Measurements from ENCODE around the gene HPD. TPM values are rescaled to one million over a fixed set of nuclear protein-coding genes. Genes with fewer than 3 reads are reported as not detected.
"Not testable (repeated sequence)": the region's sequence is repeated elsewhere in the genome, so short reads cannot be mapped to it uniquely, and the experiment has no call there.

HPD gene
- total RNA-seq, 1 donor from 2014 or later: not detected

DNA sequence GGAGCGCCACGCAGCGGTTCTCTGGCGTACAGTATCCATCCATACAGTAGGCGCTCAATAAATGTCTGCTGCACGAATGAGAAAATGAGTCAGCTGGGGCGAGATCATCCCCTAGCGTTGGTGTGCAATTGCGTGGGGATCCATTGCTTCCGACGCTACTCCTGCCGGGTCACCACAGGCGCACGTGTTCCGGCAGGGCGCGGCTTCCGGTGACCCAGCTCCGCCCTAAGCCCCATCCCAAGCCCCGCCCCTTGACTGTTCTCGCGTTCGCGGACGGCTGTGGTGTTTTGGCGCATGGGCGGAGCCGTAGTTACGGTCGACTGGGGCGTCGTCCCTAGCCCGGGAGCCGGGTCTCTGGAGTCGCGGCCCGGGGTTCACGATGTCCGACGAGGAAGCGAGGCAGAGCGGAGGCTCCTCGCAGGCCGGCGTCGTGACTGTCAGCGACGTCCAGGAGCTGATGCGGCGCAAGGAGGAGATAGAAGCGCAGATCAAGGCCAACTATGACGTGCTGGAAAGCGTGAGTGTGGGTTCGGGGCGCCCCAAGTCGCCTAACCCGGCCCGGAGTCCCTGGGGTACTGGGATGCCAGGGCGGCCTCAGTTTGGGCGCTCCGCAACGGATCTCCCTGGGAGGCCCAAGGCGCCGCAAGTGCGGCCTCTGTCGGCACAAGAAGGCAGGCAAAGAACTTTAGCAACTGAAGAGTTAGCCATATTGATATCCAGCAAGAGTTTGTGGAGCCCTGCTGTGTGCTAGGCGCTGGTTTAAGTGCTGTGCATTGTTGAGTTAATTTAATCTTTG lies 30.0 kb upstream of the HPD start, which contains the start of gene PSMD9:
TSS of gene PSMD9 (plus strand) at position 313 of the 796 bp plus-strand sequence. CDS start at position 380, 67 bp downstream.
- intact Hi-C loops (cut with micrococcal nuclease): loop anchor here (1.0 to 5.0 kb wide), 8 partner anchors 49 to 638 kb away; partner anchors contain the start of genes DIABLO, KNTC1, RSRC2 and TMEM120B
- H3K9me3 Mint-ChIP-seq: no peaks in the 10 kb centered on the region
- ChIA-PET POLR2A (interaction anchor here (0.6 to 2.3 kb wide), 22 partner anchors 50 to 1688 kb away, joined by 3 to 25 read pairs (median 3); partner anchors contain the start of genes DIABLO, RHOF, RPLP0 and TMEM120B), CTCF (interaction anchor here (0.8 to 2.6 kb wide), 7 partner anchors 30 to 118 kb away, joined by 3 to 47 read pairs (median 5); partner anchors contain the start of genes CFAP251 and RHOF)
- H3K4me3 Mint-ChIP-seq: peak within 1 kb of the TSS; percentile 98
- peaks cover 19% of the 10 kb centered on the region for H3K36me3 Mint-ChIP-seq (ENCODE audit: low read depth)
- peaks cover 29% of the 10 kb centered on the region for H3K4me1 Mint-ChIP-seq
- ATAC-seq (ENCODE audit: low read depth) (peak; percentile 95), DNase-seq (peak; percentile 97)
- H3K27me3 Mint-ChIP-seq: peaks cover 2% of the 10 kb centered on the region
- TF ChIP-seq CTCF (IDR thresholded peaks at IDR 0.05): no peak
- peak within 1 kb of the TSS; percentile 98 for H3K27ac Mint-ChIP-seq

DNA sequence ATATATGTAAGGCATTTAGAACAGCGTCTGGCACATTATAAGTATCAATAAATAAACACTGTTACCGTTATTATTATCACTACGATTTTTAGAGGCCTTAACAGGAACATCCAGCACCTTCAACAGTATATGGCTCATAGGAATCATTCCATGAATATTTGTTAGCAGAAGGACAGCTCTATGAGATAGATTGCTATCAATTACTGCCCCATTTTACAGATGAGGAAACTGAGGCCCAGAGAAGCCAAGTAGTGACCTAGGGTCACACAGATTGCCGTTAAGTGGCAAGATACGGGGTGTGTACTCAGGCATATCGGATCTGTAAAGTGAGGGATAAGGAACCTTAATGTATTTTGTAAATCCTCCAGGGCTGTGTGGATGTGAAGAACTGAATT lies 29.4 kb upstream of the HPD start:
- ChIA-PET CTCF (interaction anchor here (0.8 to 2.6 kb wide), 5 partner anchors 30 to 97 kb away, joined by 3 to 47 read pairs (median 6); partner anchors contain the start of genes CFAP251 and RHOF), POLR2A (interaction anchor here (0.6 to 2.3 kb wide), 22 partner anchors 50 to 1687 kb away, joined by 3 to 25 read pairs (median 3); partner anchors contain the start of genes DIABLO, RHOF, RPLP0 and TMEM120B)
- no peak for TF ChIP-seq CTCF (IDR thresholded peaks at IDR 0.05)
- Mint-ChIP-seq H3K9me3 (no peaks in the 10 kb centered on the region), H3K4me1 (peaks cover 29% of the 10 kb centered on the region), H3K4me3 (peak overlapping the region; percentile 98), H3K27ac (peak overlapping the region; percentile 98), H3K36me3 (ENCODE audit: low read depth) (peaks cover 16% of the 10 kb centered on the region), H3K27me3 (peaks cover 2% of the 10 kb centered on the region)
- intact Hi-C loops (cut with micrococcal nuclease): loop anchor here (1.0 to 5.0 kb wide), 7 partner anchors 94 to 639 kb away; partner anchors contain the start of genes DIABLO, KNTC1, RSRC2 and TMEM120B
- DNase-seq: no peak
- ATAC-seq (ENCODE audit: low read depth): no peak

DNA sequence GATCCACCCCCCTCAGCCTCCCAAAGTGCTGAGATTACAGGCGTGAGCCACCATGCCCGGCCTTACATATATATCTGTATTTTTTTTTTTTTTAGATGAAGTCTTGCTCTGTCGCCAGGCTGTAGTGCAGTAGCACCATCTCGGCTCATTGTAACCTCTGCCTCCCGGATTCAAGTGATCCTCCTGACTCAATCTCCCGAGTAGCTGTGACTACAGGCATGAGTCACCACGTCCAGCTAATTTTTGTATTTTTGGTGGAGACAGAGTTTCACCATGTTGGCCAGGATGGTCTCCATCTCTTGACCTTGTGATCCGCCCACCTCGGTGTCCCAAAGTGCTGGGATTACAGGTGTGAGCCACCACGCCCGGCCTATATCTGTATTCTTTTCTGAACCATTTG lies 26.5 kb upstream of the HPD start:
- CTCF ChIA-PET: interaction anchor here (0.6 kb wide), 1 partner anchor 238 kb away, joined by 4 read pairs; no protein-coding TSS in a partner anchor
- not testable (repeated sequence) for H3K36me3 Mint-ChIP-seq (ENCODE audit: low read depth); H3K27me3 Mint-ChIP-seq; H3K27ac Mint-ChIP-seq; H3K9me3 Mint-ChIP-seq; ATAC-seq (ENCODE audit: low read depth); H3K4me3 Mint-ChIP-seq; DNase-seq
- peaks cover 23% of the 10 kb centered on the region for H3K4me1 Mint-ChIP-seq
- POLR2A ChIA-PET: interaction anchor here (0.7 kb wide), 1 partner anchor 105 kb away, joined by 3 read pairs; no protein-coding TSS in a partner anchor
- intact Hi-C loops (cut with micrococcal nuclease): loop anchor here (5.0 kb wide), 1 partner anchor 418 kb away; no protein-coding TSS in a partner anchor

GRCh38 chr12:121883315-121883660 lies 24.6 kb upstream of the HPD start:
- H3K4me3 Mint-ChIP-seq: no peak overlapping the region
- DNase-seq: no peak
- ATAC-seq (ENCODE audit: low read depth): no peak
- no peaks in the 10 kb centered on the region for H3K9me3 Mint-ChIP-seq
- no peak for TF ChIP-seq CTCF (IDR thresholded peaks at IDR 0.05)
- H3K4me1 Mint-ChIP-seq: peaks cover 5% of the 10 kb centered on the region
- H3K27me3 Mint-ChIP-seq: peaks cover 2% of the 10 kb centered on the region
- POLR2A ChIA-PET: no interaction called here
- H3K36me3 Mint-ChIP-seq (ENCODE audit: low read depth): peaks cover under 1% of the 10 kb centered on the region
- intact Hi-C loops (cut with micrococcal nuclease): no loop called here
- no peak overlapping the region for H3K27ac Mint-ChIP-seq
- CTCF ChIA-PET: interaction anchor here (0.6 kb wide), 1 partner anchor 577 kb away, joined by 3 read pairs; no protein-coding TSS in a partner anchor

DNA sequence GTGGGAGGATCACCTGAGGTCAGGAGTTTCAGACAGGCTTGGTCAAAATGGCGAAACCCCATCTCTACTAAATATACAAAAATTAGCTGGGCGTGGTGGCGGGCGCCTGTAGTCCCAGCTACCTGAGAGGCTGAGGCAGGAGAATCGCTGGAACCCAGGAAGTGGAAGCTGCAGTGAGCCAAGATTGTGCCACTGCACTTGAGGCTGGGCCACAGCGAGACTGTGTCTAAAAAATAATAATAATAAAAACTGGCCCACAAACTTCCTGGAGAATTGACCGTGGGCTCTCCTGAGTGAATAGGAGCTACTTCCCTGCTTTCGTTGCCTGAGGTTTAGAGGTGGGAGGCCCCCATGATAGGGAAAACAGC lies 17.4 kb upstream of the HPD start:
- DNase-seq; intact Hi-C loops (cut with micrococcal nuclease); ATAC-seq (ENCODE audit: low read depth); H3K27ac Mint-ChIP-seq; H3K36me3 Mint-ChIP-seq (ENCODE audit: low read depth); CTCF ChIA-PET; H3K4me1 Mint-ChIP-seq; H3K4me3 Mint-ChIP-seq; POLR2A ChIA-PET; H3K9me3 Mint-ChIP-seq; H3K27me3 Mint-ChIP-seq: not testable (repeated sequence)

DNA sequence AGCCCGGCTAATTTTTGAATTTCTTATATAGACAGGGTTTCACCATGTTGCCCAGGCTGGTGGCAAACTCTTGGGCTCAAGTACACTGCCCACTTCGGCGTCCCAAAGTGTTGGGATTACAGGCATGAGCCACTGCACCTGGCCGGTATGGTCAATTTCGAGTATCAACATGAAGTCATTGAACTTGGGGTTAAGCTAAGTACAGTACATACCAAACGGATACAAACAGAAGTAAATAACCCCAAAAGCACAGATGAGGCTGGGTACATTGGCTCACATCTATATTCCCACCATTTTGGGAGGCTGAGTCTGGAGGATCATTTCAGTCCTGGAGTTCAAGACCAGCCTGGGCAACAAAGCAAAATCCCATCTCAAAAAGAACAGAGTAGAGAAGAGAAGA lies 16.9 kb upstream of the HPD start:
- no peaks in the 10 kb centered on the region for H3K27me3 Mint-ChIP-seq
- no peaks in the 10 kb centered on the region for H3K9me3 Mint-ChIP-seq
- ChIA-PET CTCF (no interaction called here), POLR2A (no interaction called here)
- intact Hi-C loops (cut with micrococcal nuclease): no loop called here
- H3K36me3 Mint-ChIP-seq (ENCODE audit: low read depth): no peaks in the 10 kb centered on the region
- ATAC-seq (ENCODE audit: low read depth): no peak
- H3K4me3 Mint-ChIP-seq: no peak overlapping the region
- no peak for DNase-seq
- H3K27ac Mint-ChIP-seq: no peak overlapping the region
- TF ChIP-seq CTCF (IDR thresholded peaks at IDR 0.05): no peak
- H3K4me1 Mint-ChIP-seq: peaks cover 2% of the 10 kb centered on the region
